ENCODE results near the gene SENP1. TPM values are rescaled to one million over a fixed set of nuclear protein-coding genes. Genes with fewer than 3 reads are reported as not detected.

Gene SENP1
- total and polyA plus RNA-seq, 2 of the 4 experiments (the other 2 are of a cell fraction): 7.2 to 25.3 TPM

- H3K9me3 ChIP-seq (ENCODE audit: control insufficient read depth, insufficient read depth, low read length): no peaks in the 10 kb centered on the region
- TF ChIP-seq, protein P1, sequence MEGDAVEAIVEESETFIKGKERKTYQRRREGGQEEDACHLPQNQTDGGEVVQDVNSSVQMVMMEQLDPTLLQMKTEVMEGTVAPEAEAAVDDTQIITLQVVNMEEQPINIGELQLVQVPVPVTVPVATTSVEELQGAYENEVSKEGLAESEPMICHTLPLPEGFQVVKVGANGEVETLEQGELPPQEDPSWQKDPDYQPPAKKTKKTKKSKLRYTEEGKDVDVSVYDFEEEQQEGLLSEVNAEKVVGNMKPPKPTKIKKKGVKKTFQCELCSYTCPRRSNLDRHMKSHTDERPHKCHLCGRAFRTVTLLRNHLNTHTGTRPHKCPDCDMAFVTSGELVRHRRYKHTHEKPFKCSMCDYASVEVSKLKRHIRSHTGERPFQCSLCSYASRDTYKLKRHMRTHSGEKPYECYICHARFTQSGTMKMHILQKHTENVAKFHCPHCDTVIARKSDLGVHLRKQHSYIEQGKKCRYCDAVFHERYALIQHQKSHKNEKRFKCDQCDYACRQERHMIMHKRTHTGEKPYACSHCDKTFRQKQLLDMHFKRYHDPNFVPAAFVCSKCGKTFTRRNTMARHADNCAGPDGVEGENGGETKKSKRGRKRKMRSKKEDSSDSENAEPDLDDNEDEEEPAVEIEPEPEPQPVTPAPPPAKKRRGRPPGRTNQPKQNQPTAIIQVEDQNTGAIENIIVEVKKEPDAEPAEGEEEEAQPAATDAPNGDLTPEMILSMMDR (conservative IDR thresholded peaks at IDR 0.05; ENCODE audit: low read depth, low read length): 0 out of 2 replicates have a peak, but pooled peaks have one; percentile 20
- peak; percentile 34; the same call in 1 of the 2 replicates for TF ChIP-seq SMC3 (IDR thresholded peaks at IDR 0.05; ENCODE audit: low read depth, low read length)
- no peak for TF ChIP-seq NFE2L2 (IDR thresholded peaks at IDR 0.05; ENCODE audit: low read depth, low read length)
- no peak for TF ChIP-seq MAZ (IDR thresholded peaks at IDR 0.05; ENCODE audit: borderline replicate concordance, low read depth, low read length)
- H3K9ac ChIP-seq (ENCODE audit: low read depth, low read length): no peak overlapping the region
- H3K4me3 ChIP-seq (ENCODE audit: insufficient read depth, low read depth, low read length): no peak overlapping the region
- H2AK5ac ChIP-seq (ENCODE audit: low read depth, low read length): no peak overlapping the region
- H2BK15ac ChIP-seq (ENCODE audit: low read depth, low read length): no peak overlapping the region
- H3K56ac ChIP-seq (ENCODE audit: extremely low read depth, insufficient read depth, low read length): no peak overlapping the region
- H3K4me2 ChIP-seq (ENCODE audit: low read depth, low read length): no peak overlapping the region
- ChIA-PET POLR2A (ENCODE audit: unreplicated experiment) (no interaction called here), CTCF (interaction anchor here (0.7 kb wide), 1 partner anchor 341 kb away, joined by 4 read pairs; no protein-coding TSS in a partner anchor)
- no peaks in the 10 kb centered on the region for H3K79me1 ChIP-seq (ENCODE audit: low read depth in 1 of 2, low read length in 2 of 2)
- no peak overlapping the region for H4K5ac ChIP-seq (ENCODE audit: low read depth, low read length)
- H3K9me1 ChIP-seq (ENCODE audit: insufficient read depth, low read length): no peaks in the 10 kb centered on the region
- H3K18ac ChIP-seq (ENCODE audit: low read depth, low read length): no peak overlapping the region
- H3K4ac ChIP-seq (ENCODE audit: low read depth, low read length): no peak overlapping the region
- H2BK120ac ChIP-seq (ENCODE audit: low read depth, low read length): no peak overlapping the region
- no peak overlapping the region for H2BK20ac ChIP-seq (ENCODE audit: low read depth, low read length)
- dilution Hi-C loops (cut with HindIII; ENCODE audit: low sequenced_read_pairs, unreplicated experiment): no loop called here
- no peak overlapping the region for H2BK5ac ChIP-seq (ENCODE audit: low read depth, low read length, poor library complexity, severe bottlenecking)
- H3K14ac ChIP-seq (replicated peaks; ENCODE audit: low read depth, low read length): no peak overlapping the region
- peaks cover 20% of the 10 kb centered on the region for H3K36me3 ChIP-seq (ENCODE audit: control insufficient read depth, insufficient read depth, low read length)
- H2AK9ac ChIP-seq (replicated peaks; ENCODE audit: low read depth, low read length, poor library complexity): no peak overlapping the region
- in situ Hi-C loops (cut with MboI; ENCODE audit: low sequenced_read_pairs): no loop called here
- no peaks in the 10 kb centered on the region for H3K27me3 ChIP-seq (ENCODE audit: control insufficient read depth, insufficient read depth, low read length)
- no CpG with 5 or more reads among the region's 1 CpG for WGBS, 2 experiments (ENCODE audit: extremely low coverage in 2 of 2, insufficient read length in 1 of 2)
- H4K91ac ChIP-seq (ENCODE audit: insufficient read depth, low read depth, low read length): no peak overlapping the region
- ATAC-seq (ENCODE audit: low read depth): no peak; the same call in 1 of the 2 replicates
- H3K23ac ChIP-seq (ENCODE audit: low read depth, low read length): no peak overlapping the region
- intact Hi-C loops (cut with micrococcal nuclease): loop anchor here (1.0 to 10.0 kb wide), 2 partner anchors 81 to 531 kb away; no protein-coding TSS in a partner anchor
- H3K27ac ChIP-seq (ENCODE audit: insufficient read depth, low read length): no peak overlapping the region
- no peaks in the 10 kb centered on the region for H4K20me1 ChIP-seq (ENCODE audit: insufficient read depth, low read length)
- H4K8ac ChIP-seq (ENCODE audit: low read depth in 2 of 2, low read length in 2 of 2): no peak overlapping the region
- no peaks in the 10 kb centered on the region for H3K4me1 ChIP-seq (ENCODE audit: control insufficient read depth, insufficient read depth, low read length)
- peak; percentile 13 for DNase-seq
- no peak overlapping the region for H2AFZ ChIP-seq (replicated peaks; ENCODE audit: low read length, poor library complexity)
- no TSS peak for BruUV-seq (replicated peaks)
Observed at GRCh38 chr12:48084066-48084465, 21.8 kb downstream of the SENP1 start.

All from IMR-90 (cell line).